Dendritic cell treated with granulocyte-macrophage colony-stimulating factor and Interleukin-4, amounts not matched to agents 40 ng/mL and 50 ng/mL, for 4 days (primary cell): ENCODE data around the gene THRSP.
"Not testable (repeated sequence)": the region's sequence is repeated elsewhere in the genome, so short reads cannot be mapped to it uniquely, and the experiment has no call there.

Source experiments
- H3K27ac Mint-ChIP-seq: one replicate; pipeline ENCODE4 v1.8.0; 2022; ENCODE audit warnings: mild to moderate bottlenecking, mixed read lengths
- H3K27me3 Mint-ChIP-seq: one replicate; pipeline ENCODE4 v1.8.0; 2022; ENCODE audit warnings: mild to moderate bottlenecking, mixed read lengths
- H3K36me3 Mint-ChIP-seq: one replicate; pipeline ENCODE4 v1.8.0; 2022; ENCODE audit warnings: low read depth, mixed read lengths
- H3K4me1 Mint-ChIP-seq: one replicate; pipeline ENCODE4 v1.8.0; 2022; ENCODE audit warnings: low read depth, mixed read lengths
- H3K4me3 Mint-ChIP-seq: one replicate; pipeline ENCODE4 v1.8.0; 2022; ENCODE audit warnings: mild to moderate bottlenecking, moderate library complexity, mixed read lengths
- H3K9me3 Mint-ChIP-seq: one replicate; pipeline ENCODE4 v1.8.0; 2022; ENCODE audit warnings: mixed read lengths
- intact Hi-C: fragments of 100-400 bp; cut with micrococcal nuclease; formaldehyde crosslinking; loops from one replicate; pipeline ENCODE4 v1.15.0; 2022

Gene THRSP

GRCh38 chr11:78080818-78081495, 17.3 kb downstream of the THRSP start:
- intact Hi-C loops = no loop called here
- Mint-ChIP-seq H3K27ac (no peak overlapping the region), H3K4me1 (peaks cover 29% of the 10 kb centered on the region), H3K27me3 (no peaks in the 10 kb centered on the region), H3K9me3 (no peaks in the 10 kb centered on the region), H3K4me3 (no peak overlapping the region), H3K36me3 (peaks cover 25% of the 10 kb centered on the region)

- Mint-ChIP-seq H3K9me3 (no peaks in the 10 kb centered on the region), H3K27me3 (no peaks in the 10 kb centered on the region), H3K4me1 (peaks cover 24% of the 10 kb centered on the region), H3K4me3 (no peak overlapping the region), H3K36me3 (peaks cover 22% of the 10 kb centered on the region), H3K27ac (no peak overlapping the region)
- intact Hi-C loops = no loop called here
These were observed 17.9 kb downstream of the THRSP start for GRCh38 chr11:78081583-78081982.

GRCh38 chr11:78082146-78082545, 18.5 kb downstream of the THRSP start:
- Mint-ChIP-seq H3K4me3 (no peak overlapping the region), H3K27ac (no peak overlapping the region), H3K4me1 (peaks cover 20% of the 10 kb centered on the region), H3K36me3 (peaks cover 17% of the 10 kb centered on the region), H3K9me3 (no peaks in the 10 kb centered on the region), H3K27me3 (no peaks in the 10 kb centered on the region)
- intact Hi-C loops = no loop called here

GRCh38 chr11:78083021-78083420, 19.4 kb downstream of the THRSP start:
- Mint-ChIP-seq H3K4me3 (no peak overlapping the region), H3K4me1 (peaks cover 14% of the 10 kb centered on the region), H3K9me3 (no peaks in the 10 kb centered on the region), H3K27me3 (no peaks in the 10 kb centered on the region), H3K36me3 (peaks cover 11% of the 10 kb centered on the region), H3K27ac (no peak overlapping the region)
- intact Hi-C loops = no loop called here

- H3K27ac Mint-ChIP-seq, H3K4me3 Mint-ChIP-seq, H3K36me3 Mint-ChIP-seq, H3K9me3 Mint-ChIP-seq, H3K27me3 Mint-ChIP-seq, intact Hi-C loops, H3K4me1 Mint-ChIP-seq: not testable (repeated sequence)
These were observed 20.8 kb downstream of the THRSP start for GRCh38 chr11:78084506-78084905.

- intact Hi-C loops = no loop called here
These were observed 22.3 kb downstream of the THRSP start for GRCh38 chr11:78085972-78086371.

GRCh38 chr11:78086521-78087074, 22.9 kb downstream of the THRSP start:
- H3K27me3 Mint-ChIP-seq, H3K9me3 Mint-ChIP-seq, H3K4me1 Mint-ChIP-seq, H3K4me3 Mint-ChIP-seq, H3K36me3 Mint-ChIP-seq, H3K27ac Mint-ChIP-seq, intact Hi-C loops: not testable (repeated sequence)

More at GRCh38 chr11:78085972-78086371, 22.3 kb downstream of the THRSP start:
- Mint-ChIP-seq H3K4me3 (no peak overlapping the region), H3K27me3 (no peaks in the 10 kb centered on the region), H3K4me1 (peaks cover 6% of the 10 kb centered on the region), H3K27ac (no peak overlapping the region), H3K36me3 (no peaks in the 10 kb centered on the region), H3K9me3 (no peaks in the 10 kb centered on the region)

GRCh38 chr11:78094250-78094649, 30.6 kb downstream of the THRSP start:
- intact Hi-C loops = no loop called here
- H3K4me3 Mint-ChIP-seq = no peak overlapping the region
- H3K9me3 Mint-ChIP-seq = no peaks in the 10 kb centered on the region
- H3K4me1 Mint-ChIP-seq = no peaks in the 10 kb centered on the region
- H3K36me3 Mint-ChIP-seq = peaks cover 33% of the 10 kb centered on the region
- H3K27ac Mint-ChIP-seq = no peak overlapping the region
- no peaks in the 10 kb centered on the region for H3K27me3 Mint-ChIP-seq

GRCh38 chr11:78097666-78098385, 34.2 kb downstream of the THRSP start:
- peaks cover 49% of the 10 kb centered on the region for H3K36me3 Mint-ChIP-seq
- intact Hi-C loops = no loop called here
- H3K4me3 Mint-ChIP-seq = no peak overlapping the region
- no peaks in the 10 kb centered on the region for H3K4me1 Mint-ChIP-seq
- H3K27me3 Mint-ChIP-seq = no peaks in the 10 kb centered on the region
- no peaks in the 10 kb centered on the region for H3K9me3 Mint-ChIP-seq
- H3K27ac Mint-ChIP-seq = no peak overlapping the region

- no peak overlapping the region for H3K27ac Mint-ChIP-seq
- H3K4me3 Mint-ChIP-seq = no peak overlapping the region
- no peaks in the 10 kb centered on the region for H3K4me1 Mint-ChIP-seq
- H3K27me3 Mint-ChIP-seq = no peaks in the 10 kb centered on the region
- H3K9me3 Mint-ChIP-seq = no peaks in the 10 kb centered on the region
- peaks cover 48% of the 10 kb centered on the region for H3K36me3 Mint-ChIP-seq
- intact Hi-C loops = no loop called here
These were observed 36.0 kb downstream of the THRSP start for GRCh38 chr11:78099666-78100065.

GRCh38 chr11:78100261-78100660, 36.6 kb downstream of the THRSP start:
- no peaks in the 10 kb centered on the region for H3K4me1 Mint-ChIP-seq
- H3K27ac Mint-ChIP-seq = no peak overlapping the region
- peaks cover 47% of the 10 kb centered on the region for H3K36me3 Mint-ChIP-seq
- no peak overlapping the region for H3K4me3 Mint-ChIP-seq
- H3K27me3 Mint-ChIP-seq = no peaks in the 10 kb centered on the region
- intact Hi-C loops = no loop called here
- no peaks in the 10 kb centered on the region for H3K9me3 Mint-ChIP-seq

- no peak overlapping the region for H3K4me3 Mint-ChIP-seq
- no peak overlapping the region for H3K27ac Mint-ChIP-seq
- H3K27me3 Mint-ChIP-seq = no peaks in the 10 kb centered on the region
- no peaks in the 10 kb centered on the region for H3K4me1 Mint-ChIP-seq
- no peaks in the 10 kb centered on the region for H3K9me3 Mint-ChIP-seq
- intact Hi-C loops = no loop called here
- peaks cover 52% of the 10 kb centered on the region for H3K36me3 Mint-ChIP-seq
These were observed 37.2 kb downstream of the THRSP start for GRCh38 chr11:78100676-78101472.

- Mint-ChIP-seq H3K27ac (no peak overlapping the region), H3K36me3 (peaks cover 79% of the 10 kb centered on the region), H3K9me3 (no peaks in the 10 kb centered on the region), H3K4me1 (peaks cover 13% of the 10 kb centered on the region), H3K27me3 (no peaks in the 10 kb centered on the region), H3K4me3 (no peak overlapping the region)
- intact Hi-C loops = no loop called here
These were observed 45.7 kb downstream of the THRSP start for GRCh38 chr11:78109081-78110015.
